ENCODE measurements around the gene ABLIM3.

Gene ABLIM3

DNA sequence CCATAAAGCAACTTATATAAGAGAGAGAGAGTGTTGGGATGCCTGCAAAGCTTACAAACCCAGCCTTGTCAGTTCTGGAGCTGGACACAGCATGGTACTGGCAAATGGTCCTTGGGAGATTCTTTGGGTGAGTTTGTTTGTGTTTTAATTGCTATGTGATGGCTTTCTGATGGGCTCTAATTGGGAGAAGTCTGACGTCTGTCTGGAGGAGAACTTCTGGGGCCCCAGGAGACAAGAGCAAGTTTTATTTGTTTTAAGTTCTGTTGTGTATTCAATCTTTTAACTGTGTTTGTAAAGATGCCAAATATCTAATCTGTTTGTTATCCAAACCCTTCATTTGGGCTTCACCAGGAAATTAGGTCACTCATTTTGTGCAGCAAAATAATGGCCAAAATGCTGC, 80.0 kb downstream of the ABLIM3 start:
- Histone ChIP-seq H3K27me3 (ENCODE audit: control insufficient read depth in 5 of 5, insufficient read depth in 4 of 5, low read length in 5 of 5) (no peaks in the 10 kb centered on the region), H3K9me3 (ENCODE audit: control insufficient read depth in 5 of 5, low read length in 5 of 5) (no peaks in the 10 kb centered on the region), H3K27ac (ENCODE audit: low read depth, low read length) (peak overlapping the region; percentile 15), H3K4me1 (ENCODE audit: control insufficient read depth in 5 of 5, insufficient read depth in 5 of 5, low read length in 5 of 5) (peaks cover 0 to 68% (median 21%) of the 10 kb centered on the region in 5 donors), H3K36me3 (ENCODE audit: control insufficient read depth in 5 of 5, insufficient read depth in 5 of 5, low read length in 5 of 5) (peaks cover 0 to 54% (median 46%) of the 10 kb centered on the region in 5 donors), H3K4me3 (ENCODE audit: low read depth in 1 of 5, low read length in 5 of 5) (no peak overlapping the region), H3K9ac (ENCODE audit: low read length in 5 of 5) (no peak overlapping the region)

- H3K4me3 ChIP-seq (ENCODE audit: low read depth in 1 of 5, low read length in 5 of 5): no peak overlapping the region
- H3K4me1 ChIP-seq (ENCODE audit: control insufficient read depth in 5 of 5, insufficient read depth in 5 of 5, low read length in 5 of 5): peaks cover 0 to 63% (median 18%) of the 10 kb centered on the region in 5 donors
- no peaks in the 10 kb centered on the region for H3K9me3 ChIP-seq (ENCODE audit: control insufficient read depth in 5 of 5, low read length in 5 of 5)
- H3K27ac ChIP-seq (ENCODE audit: low read depth, low read length): peak overlapping the region; percentile 15
- no peaks in the 10 kb centered on the region for H3K27me3 ChIP-seq (ENCODE audit: control insufficient read depth in 5 of 5, insufficient read depth in 4 of 5, low read length in 5 of 5)
- H3K9ac ChIP-seq (ENCODE audit: low read length in 5 of 5): no peak overlapping the region
- peaks cover 0 to 51% (median 42%) of the 10 kb centered on the region in 5 donors for H3K36me3 ChIP-seq (ENCODE audit: control insufficient read depth in 5 of 5, insufficient read depth in 5 of 5, low read length in 5 of 5)
Measured at GRCh38 chr5:149221731-149222342, 80.5 kb downstream of the ABLIM3 start.

- Histone ChIP-seq H3K4me1 (ENCODE audit: control insufficient read depth in 5 of 5, insufficient read depth in 5 of 5, low read length in 5 of 5) (peaks cover 2 to 62% (median 13%) of the 10 kb centered on the region in 5 donors), H3K4me3 (ENCODE audit: low read depth in 1 of 5, low read length in 5 of 5) (no peak overlapping the region), H3K27ac (ENCODE audit: low read depth, low read length) (peak overlapping the region; percentile 27), H3K27me3 (ENCODE audit: control insufficient read depth in 5 of 5, insufficient read depth in 4 of 5, low read length in 5 of 5) (no peaks in the 10 kb centered on the region), H3K9ac (ENCODE audit: low read length in 5 of 5) (no peak overlapping the region), H3K9me3 (ENCODE audit: control insufficient read depth in 5 of 5, low read length in 5 of 5) (no peaks in the 10 kb centered on the region), H3K36me3 (ENCODE audit: control insufficient read depth in 5 of 5, insufficient read depth in 5 of 5, low read length in 5 of 5) (peaks cover 0 to 36% (median 29%) of the 10 kb centered on the region in 5 donors)
Measured at GRCh38 chr5:149223081-149223848, 82.0 kb downstream of the ABLIM3 start.

DNA sequence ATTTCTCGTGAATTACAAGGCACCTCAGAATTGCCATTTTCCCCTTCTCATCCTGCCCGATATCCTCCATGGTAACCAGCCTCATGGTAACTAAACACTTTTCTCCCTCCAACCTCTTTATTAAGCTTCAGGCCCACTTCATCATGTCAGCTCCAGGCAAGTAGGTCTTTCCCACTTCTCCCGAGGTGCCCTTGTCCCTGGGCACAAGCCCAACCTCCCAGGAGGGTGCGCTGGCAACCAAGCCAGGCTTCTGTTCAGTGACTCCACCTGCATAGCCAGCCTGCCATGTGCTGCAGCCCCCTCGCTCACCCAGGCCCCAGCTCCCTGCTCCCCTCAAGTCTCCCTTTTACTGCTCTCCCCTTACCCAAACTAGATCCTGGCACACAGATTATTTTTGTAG, 83.0 kb downstream of the ABLIM3 start:
- Histone ChIP-seq H3K27me3 (ENCODE audit: control insufficient read depth in 5 of 5, insufficient read depth in 4 of 5, low read length in 5 of 5) (no peaks in the 10 kb centered on the region), H3K4me1 (ENCODE audit: control insufficient read depth in 5 of 5, insufficient read depth in 5 of 5, low read length in 5 of 5) (peaks cover 7 to 63% (median 19%) of the 10 kb centered on the region in 5 donors), H3K36me3 (ENCODE audit: control insufficient read depth in 5 of 5, insufficient read depth in 5 of 5, low read length in 5 of 5) (peaks cover 0 to 26% (median 20%) of the 10 kb centered on the region in 5 donors), H3K27ac (ENCODE audit: low read depth, low read length) (no peak overlapping the region), H3K9me3 (ENCODE audit: control insufficient read depth in 5 of 5, low read length in 5 of 5) (no peaks in the 10 kb centered on the region), H3K9ac (ENCODE audit: low read length in 5 of 5) (peak overlapping the region in 1 of 5 donors; percentile 5), H3K4me3 (ENCODE audit: low read depth in 1 of 5, low read length in 5 of 5) (no peak overlapping the region)

DNA sequence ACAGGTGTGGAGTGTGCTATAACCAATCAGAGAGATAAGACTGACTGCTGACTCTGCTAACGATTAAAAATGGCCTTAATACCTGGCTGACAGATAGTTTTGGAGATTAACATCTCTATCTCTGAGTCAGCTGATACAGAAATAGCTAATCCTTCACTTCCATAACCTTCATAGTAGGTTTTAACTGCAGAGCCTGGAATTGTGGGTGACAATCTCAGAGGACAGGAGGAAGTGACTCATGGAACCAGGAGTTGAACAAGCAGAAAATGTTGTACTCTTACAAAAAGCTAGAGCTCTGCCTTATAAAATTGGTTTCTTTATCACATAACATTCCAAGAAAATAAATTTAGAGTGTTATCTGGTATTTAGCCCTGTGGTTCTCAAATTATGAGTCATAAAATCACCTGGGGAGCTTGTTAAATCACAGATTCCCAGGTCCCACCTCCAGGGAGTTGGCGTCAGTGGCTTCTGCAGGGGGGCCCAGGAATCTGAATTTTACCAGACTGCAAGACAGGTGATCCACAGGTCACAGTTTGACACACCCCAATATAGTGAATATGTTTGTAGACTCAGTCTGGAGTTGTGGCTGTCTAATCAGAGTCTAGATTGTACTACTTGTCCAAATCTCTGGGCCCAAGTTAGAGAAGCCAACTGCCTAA, 86.0 kb downstream of the ABLIM3 start:
- Histone ChIP-seq H3K4me1 (ENCODE audit: control insufficient read depth in 5 of 5, insufficient read depth in 5 of 5, low read length in 5 of 5) (peaks cover 4 to 49% (median 17%) of the 10 kb centered on the region in 5 donors), H3K4me3 (ENCODE audit: low read depth in 1 of 5, low read length in 5 of 5) (no peak overlapping the region), H3K36me3 (ENCODE audit: control insufficient read depth in 5 of 5, insufficient read depth in 5 of 5, low read length in 5 of 5) (peaks cover 0 to 21% (median 14%) of the 10 kb centered on the region in 5 donors), H3K9ac (ENCODE audit: low read length in 5 of 5) (no peak overlapping the region), H3K27me3 (ENCODE audit: control insufficient read depth in 5 of 5, insufficient read depth in 4 of 5, low read length in 5 of 5) (no peaks in the 10 kb centered on the region), H3K9me3 (ENCODE audit: control insufficient read depth in 5 of 5, low read length in 5 of 5) (no peaks in the 10 kb centered on the region), H3K27ac (ENCODE audit: low read depth, low read length) (peak overlapping the region; percentile 71)

- Histone ChIP-seq H3K9ac (ENCODE audit: low read length in 5 of 5) (no peak overlapping the region), H3K4me3 (ENCODE audit: low read depth in 1 of 5, low read length in 5 of 5) (peak overlapping the region in 2 of 5 donors; percentile 8 to 20), H3K27ac (ENCODE audit: low read depth, low read length) (peak overlapping the region; percentile 71), H3K9me3 (ENCODE audit: control insufficient read depth in 5 of 5, low read length in 5 of 5) (no peaks in the 10 kb centered on the region), H3K4me1 (ENCODE audit: control insufficient read depth in 5 of 5, insufficient read depth in 5 of 5, low read length in 5 of 5) (peaks cover 4 to 43% (median 13%) of the 10 kb centered on the region in 5 donors), H3K27me3 (ENCODE audit: control insufficient read depth in 5 of 5, insufficient read depth in 4 of 5, low read length in 5 of 5) (no peaks in the 10 kb centered on the region), H3K36me3 (ENCODE audit: control insufficient read depth in 5 of 5, insufficient read depth in 5 of 5, low read length in 5 of 5) (peaks cover 0 to 35% (median 21%) of the 10 kb centered on the region in 5 donors)
Measured at GRCh38 chr5:149228618-149229297, 87.5 kb downstream of the ABLIM3 start.

GRCh38 chr5:149229298-149229937, 88.1 kb downstream of the ABLIM3 start:
- H3K27me3 ChIP-seq (ENCODE audit: control insufficient read depth in 5 of 5, insufficient read depth in 4 of 5, low read length in 5 of 5): no peaks in the 10 kb centered on the region
- peaks cover 0 to 37% (median 26%) of the 10 kb centered on the region in 5 donors for H3K36me3 ChIP-seq (ENCODE audit: control insufficient read depth in 5 of 5, insufficient read depth in 5 of 5, low read length in 5 of 5)
- H3K9ac ChIP-seq (ENCODE audit: low read length in 5 of 5): no peak overlapping the region
- no peak overlapping the region for H3K4me3 ChIP-seq (ENCODE audit: low read depth in 1 of 5, low read length in 5 of 5)
- peak overlapping the region; percentile 71 for H3K27ac ChIP-seq (ENCODE audit: low read depth, low read length)
- H3K4me1 ChIP-seq (ENCODE audit: control insufficient read depth in 5 of 5, insufficient read depth in 5 of 5, low read length in 5 of 5): peaks cover 4 to 43% (median 12%) of the 10 kb centered on the region in 5 donors
- no peaks in the 10 kb centered on the region for H3K9me3 ChIP-seq (ENCODE audit: control insufficient read depth in 5 of 5, low read length in 5 of 5)

DNA sequence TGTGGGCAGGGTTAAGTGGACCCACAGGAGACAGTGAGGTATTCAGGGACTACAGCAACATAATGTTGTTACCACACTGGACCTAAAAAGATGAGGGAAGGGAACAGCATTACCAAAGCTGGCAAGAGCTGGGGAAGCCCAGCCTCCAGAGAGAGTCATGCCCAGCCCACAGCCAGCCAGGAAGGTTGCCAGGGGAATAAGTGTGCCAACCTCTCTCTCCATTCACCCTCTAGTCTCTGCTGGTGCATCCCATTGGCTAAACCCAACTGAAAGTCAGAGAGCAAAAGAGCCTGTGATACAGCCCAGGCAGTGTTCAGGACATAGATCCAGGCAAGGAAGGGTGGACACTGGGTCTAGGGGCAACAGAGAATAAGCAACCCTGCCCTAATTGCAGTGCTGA, 94.5 kb downstream of the ABLIM3 start:
- H3K4me3 ChIP-seq (ENCODE audit: low read depth in 1 of 5, low read length in 5 of 5): no peak overlapping the region
- peaks cover 0 to 35% (median 0%) of the 10 kb centered on the region in 5 donors for H3K4me1 ChIP-seq (ENCODE audit: control insufficient read depth in 5 of 5, insufficient read depth in 5 of 5, low read length in 5 of 5)
- H3K9me3 ChIP-seq (ENCODE audit: control insufficient read depth in 5 of 5, low read length in 5 of 5): no peaks in the 10 kb centered on the region
- peaks cover 0 to 79% (median 73%) of the 10 kb centered on the region in 5 donors for H3K36me3 ChIP-seq (ENCODE audit: control insufficient read depth in 5 of 5, insufficient read depth in 5 of 5, low read length in 5 of 5)
- no peak overlapping the region for H3K9ac ChIP-seq (ENCODE audit: low read length in 5 of 5)
- no peaks in the 10 kb centered on the region for H3K27me3 ChIP-seq (ENCODE audit: control insufficient read depth in 5 of 5, insufficient read depth in 4 of 5, low read length in 5 of 5)
- no peak overlapping the region for H3K27ac ChIP-seq (ENCODE audit: low read depth, low read length)

DNA sequence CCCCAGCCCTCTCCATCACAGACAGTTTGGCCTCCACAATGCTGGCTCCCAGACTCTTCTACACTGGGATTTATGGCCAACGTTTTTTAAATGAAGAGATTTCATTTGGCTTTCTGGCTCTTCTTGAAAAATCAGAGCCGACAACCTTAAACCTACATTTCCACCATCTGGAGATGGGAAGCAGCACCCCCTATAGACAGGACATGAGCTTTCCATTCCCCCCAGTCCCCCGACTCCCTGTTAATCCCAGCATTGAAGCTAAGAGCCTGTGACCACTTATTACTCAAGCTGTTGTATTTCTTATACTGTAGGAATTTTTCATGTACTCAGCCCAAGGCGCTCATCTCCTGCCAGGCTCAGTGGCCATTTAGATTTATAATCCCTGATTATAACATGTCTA, 96.4 kb downstream of the ABLIM3 start:
- H3K27me3 ChIP-seq (ENCODE audit: control insufficient read depth in 5 of 5, insufficient read depth in 4 of 5, low read length in 5 of 5): no peaks in the 10 kb centered on the region
- H3K4me1 ChIP-seq (ENCODE audit: control insufficient read depth in 5 of 5, insufficient read depth in 5 of 5, low read length in 5 of 5): peaks cover 0 to 32% (median 0%) of the 10 kb centered on the region in 5 donors
- H3K36me3 ChIP-seq (ENCODE audit: control insufficient read depth in 5 of 5, insufficient read depth in 5 of 5, low read length in 5 of 5): peaks cover 0 to 91% (median 86%) of the 10 kb centered on the region in 5 donors
- no peaks in the 10 kb centered on the region for H3K9me3 ChIP-seq (ENCODE audit: control insufficient read depth in 5 of 5, low read length in 5 of 5)
- no peak overlapping the region for H3K4me3 ChIP-seq (ENCODE audit: low read depth in 1 of 5, low read length in 5 of 5)
- no peak overlapping the region for H3K27ac ChIP-seq (ENCODE audit: low read depth, low read length)
- H3K9ac ChIP-seq (ENCODE audit: low read length in 5 of 5): no peak overlapping the region
